Neutrophil (primary cell): ENCODE measurements around the gene TMEM258.

Source experiments
- H3K27ac ChIP-seq: fragments of 200-600 bp; sonication (generic); 2 replicates; pipeline ENCODE4 v1.5.1; 2016; ENCODE audit warnings: mild to moderate bottlenecking, moderate library complexity
- H3K27me3 ChIP-seq: fragments of 200-600 bp; sonication (generic); 2 replicates; pipeline ENCODE4 v1.6.0; 2016; ENCODE audit warnings: mild to moderate bottlenecking
- H3K36me3 ChIP-seq: fragments of 200-600 bp; sonication (generic); 2 replicates; pipeline ENCODE4 v1.5.1; 2017
- H3K4me1 ChIP-seq, 2 experiments: fragments of 200-600 bp in 1 of 2; sonication (generic) in 1 of 2; 1 replicate in 1 of 2; 2 replicates in 1 of 2; pipeline versions ENCODE4 v1.5.1 to v1.6.1; 2013 to 2016; ENCODE audit warnings: low read depth in 1 of 2, low read length in 1 of 2, mild to moderate bottlenecking in 1 of 2, moderate library complexity in 1 of 2; ENCODE audit not compliant: control insufficient read depth in 1 of 2, insufficient read depth in 1 of 2
- H3K4me3 ChIP-seq, 2 experiments: fragments of 200-600 bp in 1 of 2; sonication (generic) in 1 of 2; 1 replicate in 1 of 2; 2 replicates in 1 of 2; pipeline ENCODE4 v1.5.1; 2013 to 2016; ENCODE audit warnings: low read depth in 1 of 2, low read length in 1 of 2, mild to moderate bottlenecking in 1 of 2, moderate library complexity in 1 of 2
- H3K9me3 ChIP-seq: fragments of 200-600 bp; sonication (generic); 2 replicates; pipeline ENCODE4 v1.5.1; 2016
- TF ChIP-seq, protein P1 (sequence below): fragments of 200-600 bp; sonication (generic); IDR thresholded peaks from 2 replicates; pipeline ENCODE4 v1.5.1; 2016; ENCODE audit warnings: antibody characterized with exemption

Gene TMEM258

DNA sequence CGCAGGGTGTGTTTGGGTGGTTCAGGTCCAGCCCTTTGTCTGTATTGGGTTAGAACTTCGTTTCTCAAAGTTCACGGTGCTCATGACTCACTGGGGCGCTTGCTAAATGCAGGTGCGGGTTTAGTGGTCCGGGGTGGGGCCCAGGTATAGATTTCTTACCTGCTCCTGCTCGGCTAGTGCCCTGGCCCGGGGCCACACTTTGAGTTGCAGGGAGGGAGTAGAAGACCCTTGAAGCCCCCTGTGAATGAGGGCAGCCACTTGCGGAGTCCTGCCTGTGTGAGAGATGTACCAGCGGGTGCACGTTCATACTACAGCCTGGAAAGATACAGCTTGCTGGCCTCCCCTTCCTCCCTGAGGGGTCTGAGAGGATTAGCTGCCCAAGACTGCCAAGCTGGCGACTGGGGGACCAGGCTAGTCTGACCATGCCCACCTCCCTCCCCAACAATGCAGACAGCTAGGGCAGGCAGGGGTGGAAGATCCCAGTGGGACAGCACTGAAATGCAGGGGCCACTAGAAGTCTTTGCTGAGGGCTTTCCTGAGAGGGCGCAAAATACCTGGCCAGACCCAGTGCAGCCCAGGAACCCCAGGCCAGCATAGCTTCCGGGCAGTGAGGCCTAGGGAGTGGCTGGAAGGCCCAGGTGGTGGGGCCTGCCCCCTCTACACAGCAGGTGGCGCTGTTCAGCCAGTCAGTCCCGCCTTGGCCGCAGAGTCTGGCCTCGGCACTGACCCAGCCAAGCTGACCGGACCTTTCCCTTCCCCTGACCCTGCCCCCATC, 45.0 kb downstream of the TMEM258 start:
- TF ChIP-seq, protein P1, sequence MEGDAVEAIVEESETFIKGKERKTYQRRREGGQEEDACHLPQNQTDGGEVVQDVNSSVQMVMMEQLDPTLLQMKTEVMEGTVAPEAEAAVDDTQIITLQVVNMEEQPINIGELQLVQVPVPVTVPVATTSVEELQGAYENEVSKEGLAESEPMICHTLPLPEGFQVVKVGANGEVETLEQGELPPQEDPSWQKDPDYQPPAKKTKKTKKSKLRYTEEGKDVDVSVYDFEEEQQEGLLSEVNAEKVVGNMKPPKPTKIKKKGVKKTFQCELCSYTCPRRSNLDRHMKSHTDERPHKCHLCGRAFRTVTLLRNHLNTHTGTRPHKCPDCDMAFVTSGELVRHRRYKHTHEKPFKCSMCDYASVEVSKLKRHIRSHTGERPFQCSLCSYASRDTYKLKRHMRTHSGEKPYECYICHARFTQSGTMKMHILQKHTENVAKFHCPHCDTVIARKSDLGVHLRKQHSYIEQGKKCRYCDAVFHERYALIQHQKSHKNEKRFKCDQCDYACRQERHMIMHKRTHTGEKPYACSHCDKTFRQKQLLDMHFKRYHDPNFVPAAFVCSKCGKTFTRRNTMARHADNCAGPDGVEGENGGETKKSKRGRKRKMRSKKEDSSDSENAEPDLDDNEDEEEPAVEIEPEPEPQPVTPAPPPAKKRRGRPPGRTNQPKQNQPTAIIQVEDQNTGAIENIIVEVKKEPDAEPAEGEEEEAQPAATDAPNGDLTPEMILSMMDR = peak; percentile 70
- Histone ChIP-seq H3K9me3 (no peaks in the 10 kb centered on the region), H3K27me3 (peaks cover 47% of the 10 kb centered on the region), H3K4me1 (peaks cover 2 to 8% of the 10 kb centered on the region in 2 experiments), H3K27ac (no peak overlapping the region), H3K4me3 (no peak overlapping the region), H3K36me3 (no peaks in the 10 kb centered on the region)

- Histone ChIP-seq H3K9me3 (no peaks in the 10 kb centered on the region), H3K4me1 (peaks cover 4 to 8% of the 10 kb centered on the region in 2 experiments), H3K27me3 (peaks cover 39% of the 10 kb centered on the region), H3K27ac (no peak overlapping the region), H3K36me3 (no peaks in the 10 kb centered on the region), H3K4me3 (no peak overlapping the region)
- TF ChIP-seq, protein P1 = no peak
Measured at GRCh38 chr11:61746442-61747191, 45.8 kb downstream of the TMEM258 start.

- H3K36me3 ChIP-seq = no peaks in the 10 kb centered on the region
- H3K4me3 ChIP-seq = no peak overlapping the region
- peaks cover 32% of the 10 kb centered on the region for H3K27me3 ChIP-seq
- TF ChIP-seq, protein P1 = no peak
- no peak overlapping the region for H3K27ac ChIP-seq
- peaks cover 4 to 8% of the 10 kb centered on the region in 2 experiments for H3K4me1 ChIP-seq
- H3K9me3 ChIP-seq = no peaks in the 10 kb centered on the region
Measured at GRCh38 chr11:61745781-61746441, 46.5 kb downstream of the TMEM258 start.

GRCh38 chr11:61744609-61745156, 47.7 kb downstream of the TMEM258 start:
- H3K4me1 ChIP-seq = peaks cover 4 to 8% of the 10 kb centered on the region in 2 experiments
- H3K36me3 ChIP-seq = no peaks in the 10 kb centered on the region
- H3K9me3 ChIP-seq = no peaks in the 10 kb centered on the region
- peaks cover 20% of the 10 kb centered on the region for H3K27me3 ChIP-seq
- H3K27ac ChIP-seq = no peak overlapping the region
- H3K4me3 ChIP-seq = no peak overlapping the region
- TF ChIP-seq, protein P1 = no peak

- Histone ChIP-seq H3K4me3 (no peak overlapping the region), H3K36me3 (no peaks in the 10 kb centered on the region), H3K9me3 (no peaks in the 10 kb centered on the region), H3K27me3 (peaks cover 15% of the 10 kb centered on the region), H3K27ac (no peak overlapping the region), H3K4me1 (peaks cover 4 to 8% of the 10 kb centered on the region in 2 experiments)
- TF ChIP-seq, protein P1 = no peak
Measured at GRCh38 chr11:61744181-61744580, 48.2 kb downstream of the TMEM258 start.
